Renal cortex interstitium (tissue), 11 donors: Measurements from ENCODE around the gene RAPGEF5. TPM values are rescaled to one million over a fixed set of nuclear protein-coding genes. Genes with fewer than 3 reads are reported as not detected.

Source experiments
- DNase-seq, 11 donors: peaks; one replicate each; pipeline ENCODE4 v3.0.0-alpha.2; 2013; ENCODE audit warnings: low read depth in 9 of 11, low spot score in 4 of 11; ENCODE audit errors: extremely low read depth in 1 of 11
- polyA plus RNA-seq, 3 donors: library from polyadenylated mRNA; unstranded; fragments of 120-200 nt; gene quantifications; one replicate each; pipeline ENCODE4 v1.2.1, GENCODE V29; 2013; ENCODE audit not compliant: insufficient read length in 3 of 3

Gene RAPGEF5
- polyA plus RNA-seq, 3 donors, result 36.1 to 47.0 (median 39.9) TPM

GRCh38 chr7:22213081-22213480, 143.9 kb downstream of the RAPGEF5 start:
- DNase-seq, result no peak

DNA sequence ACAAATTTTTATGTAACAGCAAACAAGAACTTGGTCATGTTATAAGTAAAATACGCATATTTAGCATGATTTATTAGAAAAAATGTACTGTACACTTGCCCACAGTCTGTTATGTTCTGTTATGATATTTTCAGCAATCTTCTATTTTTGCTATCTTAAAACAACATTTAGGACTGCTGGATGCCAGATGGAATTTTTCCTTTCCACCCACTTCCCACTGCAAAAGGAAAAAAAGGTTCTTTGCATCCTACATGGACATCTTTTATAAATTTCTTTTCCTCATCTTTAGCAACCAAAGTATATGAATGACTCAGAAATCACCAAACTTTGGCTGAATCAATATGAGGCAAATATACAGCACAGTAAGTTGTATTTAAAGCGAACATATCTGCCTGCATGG, 146.0 kb downstream of the RAPGEF5 start:
- no peak for DNase-seq

- no peak for DNase-seq
Measured at GRCh38 chr7:22210355-22210754, 146.6 kb downstream of the RAPGEF5 start.

- no peak for DNase-seq
Measured at GRCh38 chr7:22208799-22209198, 148.2 kb downstream of the RAPGEF5 start.

DNA sequence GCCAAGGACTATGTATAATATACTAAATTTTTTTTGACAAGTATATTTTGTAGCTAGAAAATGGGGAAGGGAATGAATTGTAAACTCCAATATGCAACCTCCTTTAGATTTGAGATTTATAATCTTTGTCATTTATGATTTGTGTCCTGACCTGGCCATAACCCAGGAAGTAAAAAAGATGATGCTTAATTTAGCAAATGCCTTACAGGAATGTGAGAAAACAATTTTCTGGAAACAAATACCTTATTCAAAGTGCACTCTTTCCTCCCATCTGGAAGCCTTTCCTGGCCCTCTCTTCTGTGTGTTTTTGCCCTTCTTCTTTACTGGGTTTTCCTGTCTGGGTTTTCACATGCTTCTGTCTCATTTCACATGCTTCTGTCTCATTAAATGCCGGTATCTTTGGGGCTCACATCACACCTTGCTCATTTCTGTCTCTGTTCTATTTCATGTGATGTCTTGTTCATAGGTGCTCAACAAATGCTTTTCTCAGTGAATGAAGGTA, 149.2 kb downstream of the RAPGEF5 start:
- no peak for DNase-seq

GRCh38 chr7:22205631-22206030, 151.3 kb downstream of the RAPGEF5 start:
- no peak for DNase-seq

DNA sequence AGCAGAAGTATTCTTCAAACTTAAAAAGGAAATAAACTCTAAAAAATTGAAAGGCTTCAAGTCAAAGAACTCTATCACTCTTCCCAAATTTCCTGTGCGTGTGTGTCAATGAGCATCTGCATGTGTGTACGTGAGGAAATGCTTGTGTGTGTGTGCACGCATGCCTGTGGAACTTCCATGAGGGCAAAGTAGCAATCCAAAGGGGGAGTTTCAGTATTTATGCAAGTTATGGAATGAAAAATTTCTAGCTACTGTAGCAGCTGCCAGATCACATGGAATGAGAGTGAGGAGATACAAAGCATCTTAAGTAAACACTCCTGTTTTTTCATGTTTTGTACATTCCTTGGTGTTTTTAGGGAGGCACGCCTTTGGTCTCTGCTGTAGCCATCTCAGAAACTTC, 152.6 kb downstream of the RAPGEF5 start:
- no peak for DNase-seq

GRCh38 chr7:22202141-22202540, 154.8 kb downstream of the RAPGEF5 start:
- no peak for DNase-seq

GRCh38 chr7:22201186-22201880, 155.6 kb downstream of the RAPGEF5 start:
- no peak for DNase-seq

- no peak for DNase-seq
Measured at GRCh38 chr7:22200777-22201176, 156.2 kb downstream of the RAPGEF5 start.

GRCh38 chr7:22200238-22200637, 156.7 kb downstream of the RAPGEF5 start:
- no peak for DNase-seq

DNA sequence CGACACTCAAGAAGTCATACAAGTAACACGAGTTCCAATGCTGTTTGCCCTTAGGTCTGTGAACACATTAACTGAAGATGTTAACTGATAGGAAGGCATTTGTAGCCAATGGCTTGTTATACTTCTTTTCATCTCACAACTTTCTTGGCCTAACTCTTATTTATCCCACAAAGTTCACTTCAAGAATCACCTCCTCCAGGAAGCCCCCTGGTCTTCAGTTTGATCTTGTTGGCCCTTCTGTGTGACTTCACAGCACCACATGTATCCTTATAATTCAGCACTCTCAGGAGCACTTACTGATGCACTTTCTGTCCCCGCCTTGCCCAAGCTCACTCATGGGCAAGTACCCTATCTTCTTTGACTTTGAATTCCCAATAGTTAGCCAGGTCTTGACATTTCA, 159.6 kb downstream of the RAPGEF5 start:
- no peak for DNase-seq

- DNase-seq, result no peak
Measured at GRCh38 chr7:22196429-22196828, 160.5 kb downstream of the RAPGEF5 start.

DNA sequence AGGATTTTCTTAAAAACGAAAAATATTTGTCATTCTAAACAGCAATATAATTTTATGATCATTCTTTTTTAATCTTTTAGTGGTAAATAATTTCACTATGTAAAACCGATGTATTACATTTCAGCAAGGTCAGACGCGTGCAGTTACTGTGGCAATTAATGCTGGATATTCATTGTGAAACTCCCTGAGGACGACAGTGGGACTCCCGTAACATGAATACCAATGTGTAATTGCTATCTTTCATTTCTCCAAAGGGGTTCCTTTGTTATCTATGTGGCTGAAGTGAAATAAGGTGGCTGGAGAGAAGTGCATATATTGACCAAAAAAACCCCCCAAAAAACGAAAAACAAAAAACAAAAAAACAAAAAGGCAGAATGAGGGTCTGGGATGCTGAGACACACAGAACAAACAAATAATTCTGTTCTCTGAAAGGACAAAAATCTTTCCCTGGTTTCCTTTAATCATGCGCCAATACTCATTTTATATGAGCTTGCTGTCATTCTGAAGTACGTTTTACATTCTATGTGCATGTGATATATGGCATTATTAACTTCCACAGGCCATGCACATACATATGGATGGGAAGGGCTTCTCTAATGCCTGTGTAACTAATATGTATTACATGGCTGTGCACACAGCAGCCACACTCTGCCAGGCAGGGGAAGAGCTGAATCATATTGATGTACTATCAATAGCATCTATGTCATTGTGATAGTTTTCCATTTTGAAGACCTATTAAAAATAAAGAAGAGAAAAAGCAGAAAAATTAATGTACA, 161.4 kb downstream of the RAPGEF5 start:
- no peak for DNase-seq

DNA sequence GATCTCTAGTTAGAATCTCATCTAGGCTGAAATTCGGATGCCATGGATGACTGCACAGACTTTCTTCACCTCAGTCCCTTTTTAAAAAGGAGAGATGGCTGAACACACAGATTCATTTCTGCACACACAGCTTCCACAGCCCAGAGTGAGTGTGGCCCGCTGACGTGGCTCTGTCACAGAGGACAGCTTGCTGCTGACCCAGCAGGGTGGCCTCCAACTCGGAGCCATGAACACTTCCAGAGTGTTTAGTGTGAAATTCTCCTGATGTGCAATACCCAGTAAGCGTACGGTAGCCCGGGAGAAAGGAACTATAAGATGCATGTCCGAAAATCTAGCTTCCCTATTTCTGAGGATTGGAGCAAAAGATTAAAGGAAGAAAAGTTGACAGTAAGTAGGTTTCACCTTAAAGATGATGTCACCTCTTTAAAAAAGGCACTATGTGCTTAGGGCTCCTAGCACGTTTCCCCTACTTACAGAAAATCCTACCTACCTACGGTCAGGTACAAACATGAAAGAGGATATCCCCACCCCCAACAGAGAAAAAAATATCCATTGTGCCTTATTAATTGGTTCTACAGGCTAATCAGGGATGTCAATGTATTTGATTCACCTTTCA, 162.2 kb downstream of the RAPGEF5 start:
- DNase-seq, result no peak

DNA sequence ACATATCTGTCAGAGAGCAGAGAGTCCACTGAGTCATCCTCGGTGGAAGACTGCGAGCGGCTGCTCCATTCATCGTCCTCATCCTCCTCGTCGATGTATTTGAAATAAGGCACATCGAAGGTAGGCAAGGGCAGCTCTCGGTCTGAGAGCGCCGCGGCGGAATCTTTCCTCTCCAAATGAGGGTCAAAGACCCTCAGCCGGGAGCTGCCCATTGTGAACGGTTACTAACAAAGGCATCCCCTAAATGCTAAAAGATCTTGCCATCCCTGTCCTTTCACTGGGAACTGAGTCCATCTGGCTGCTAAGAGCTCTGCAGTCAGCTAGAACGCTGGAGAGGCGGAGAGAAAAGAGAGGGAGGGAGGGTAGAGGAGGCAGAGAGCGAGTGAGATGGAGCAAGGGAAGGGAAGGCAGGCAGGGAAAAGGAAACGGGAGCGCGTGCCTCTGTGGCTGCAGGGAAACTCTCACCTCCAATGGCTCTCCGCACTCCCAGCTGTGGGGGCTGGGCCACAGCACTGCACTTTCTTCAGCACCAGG, 163.4 kb downstream of the RAPGEF5 start:
- DNase-seq, result peak in 10 of 11 donors; percentile 27 to 69 (median 44)

DNA sequence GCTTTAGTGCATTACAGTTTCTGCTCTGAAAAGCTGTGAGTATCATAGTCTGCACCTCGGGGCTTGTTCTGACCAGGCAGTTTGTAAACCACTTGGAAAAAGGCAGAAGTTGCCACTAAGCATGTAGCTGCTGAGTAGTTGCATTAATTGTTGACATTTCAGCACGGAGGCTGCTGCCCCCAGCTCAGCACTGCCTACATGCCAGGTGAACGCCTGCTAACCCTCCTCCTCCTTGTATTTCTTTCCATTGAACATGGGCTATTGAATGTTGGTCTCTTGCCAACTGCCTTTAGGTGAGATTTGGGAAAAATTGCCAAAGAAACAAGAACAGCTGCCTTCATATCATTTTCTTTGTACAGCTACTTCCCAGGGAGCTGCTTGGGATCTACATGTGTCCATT, 164.2 kb downstream of the RAPGEF5 start:
- no peak for DNase-seq

- no peak for DNase-seq
Measured at GRCh38 chr7:22190736-22191135, 166.2 kb downstream of the RAPGEF5 start.

- DNase-seq, result no peak
Measured at GRCh38 chr7:22189741-22190140, 167.2 kb downstream of the RAPGEF5 start.

- no peak for DNase-seq
Measured at GRCh38 chr7:22189230-22189629, 167.7 kb downstream of the RAPGEF5 start.
